HG02943 (cell line): Measurements from ENCODE around the gene BOC.

Experiments used
- ATAC-seq: cut with Tn5 transposase; IDR thresholded peaks from one replicate; pipeline ENCODE4 v1.9.1; 2021; ENCODE audit warnings: mild to moderate bottlenecking, low read depth, moderate library complexity; ENCODE audit not compliant: unreplicated experiment

The BOC gene

GRCh38 chr3:113331187-113331586 lies 119.8 kb downstream of the BOC start:
- ATAC-seq, result no peak
